ENCODE data around the gene REEP1.

REEP1 gene

GRCh38 chr2:86372641-86373502, 35.4 kb upstream of the REEP1 start:
- peak; percentile 64 for TF ChIP-seq CTCF (IDR thresholded peaks at IDR 0.05; ENCODE audit: control insufficient read depth, extremely low read depth, insufficient read depth)
- H3K4me3 ChIP-seq (ENCODE audit: low read depth, low read length), result no peak overlapping the region
- DNase-seq (ENCODE audit: low read depth), result peak; percentile 28

- no peak for TF ChIP-seq CTCF (IDR thresholded peaks at IDR 0.05; ENCODE audit: control insufficient read depth, extremely low read depth, insufficient read depth)
- H3K4me3 ChIP-seq (ENCODE audit: low read depth, low read length), result no peak overlapping the region
- DNase-seq (ENCODE audit: low read depth), result no peak
These were observed 34.7 kb upstream of the REEP1 start for GRCh38 chr2:86372133-86372532.

GRCh38 chr2:86371527-86371926, 34.1 kb upstream of the REEP1 start:
- no peak for TF ChIP-seq CTCF (IDR thresholded peaks at IDR 0.05; ENCODE audit: control insufficient read depth, extremely low read depth, insufficient read depth)
- H3K4me3 ChIP-seq (ENCODE audit: low read depth, low read length), result no peak overlapping the region
- no peak for DNase-seq (ENCODE audit: low read depth)

GRCh38 chr2:86370579-86370978, 33.2 kb upstream of the REEP1 start:
- no peak for TF ChIP-seq CTCF (IDR thresholded peaks at IDR 0.05; ENCODE audit: control insufficient read depth, extremely low read depth, insufficient read depth)
- no peak overlapping the region for H3K4me3 ChIP-seq (ENCODE audit: low read depth, low read length)
- DNase-seq (ENCODE audit: low read depth), result no peak

- no peak for DNase-seq (ENCODE audit: low read depth)
- TF ChIP-seq CTCF (IDR thresholded peaks at IDR 0.05; ENCODE audit: control insufficient read depth, extremely low read depth, insufficient read depth), result peak; percentile 56
- H3K4me3 ChIP-seq (ENCODE audit: low read depth, low read length), result no peak overlapping the region
These were observed 30.9 kb upstream of the REEP1 start for GRCh38 chr2:86368161-86368824.

GRCh38 chr2:86367499-86367777, 30.0 kb upstream of the REEP1 start:
- DNase-seq (ENCODE audit: low read depth), result no peak
- no peak for TF ChIP-seq CTCF (IDR thresholded peaks at IDR 0.05; ENCODE audit: control insufficient read depth, extremely low read depth, insufficient read depth)
- H3K4me3 ChIP-seq (ENCODE audit: low read depth, low read length), result no peak overlapping the region
